Activated T-helper 1 cell treated with anti-CD3 and anti-CD28 coated beads, Interleukin-2, amount 50 U/mL, for 16 hours (primary cell): ENCODE data around the gene ETV6.

ENCODE experiments used
- DNase-seq, 2 donors: peaks; one replicate each; pipeline ENCODE4 v3.0.0-alpha.2; 2020; ENCODE audit warnings: low read depth in 1 of 2, low spot score in 1 of 2

The ETV6 gene

DNA sequence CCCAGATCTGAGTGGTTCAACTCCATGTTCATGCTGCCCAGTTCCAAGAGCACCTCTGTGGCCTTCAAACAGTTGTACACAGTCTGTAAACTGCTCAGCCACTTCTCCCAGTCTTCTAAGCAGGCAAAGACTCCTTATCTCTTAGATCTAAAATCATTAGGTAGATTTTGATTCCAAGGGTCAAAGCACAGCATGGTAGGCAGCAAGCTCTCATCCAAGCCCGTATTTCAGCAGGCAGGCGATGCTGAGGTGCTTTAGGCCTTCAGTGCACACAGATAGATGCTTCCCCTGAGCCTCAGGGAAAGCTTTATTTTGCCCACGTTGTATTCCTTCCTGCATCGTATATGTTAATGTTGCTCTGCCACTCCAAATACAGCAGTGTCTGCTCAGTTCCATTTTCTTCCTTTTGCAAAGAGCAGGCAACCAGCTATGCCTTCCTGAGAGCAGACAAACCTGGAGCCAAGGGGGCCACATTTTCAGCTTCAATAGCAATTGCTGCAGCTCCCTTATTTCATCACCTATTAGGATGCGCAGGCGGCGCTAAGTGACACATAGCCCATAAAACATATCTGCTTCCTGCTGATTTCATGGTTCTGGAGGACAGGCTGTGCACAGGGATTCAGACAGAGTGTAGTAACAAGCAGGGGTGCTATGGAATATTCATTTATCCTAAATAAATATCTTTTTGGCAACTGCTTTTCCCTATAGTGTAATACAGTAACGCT, 67.5 kb downstream of the ETV6 start:
- no peak for DNase-seq

DNA sequence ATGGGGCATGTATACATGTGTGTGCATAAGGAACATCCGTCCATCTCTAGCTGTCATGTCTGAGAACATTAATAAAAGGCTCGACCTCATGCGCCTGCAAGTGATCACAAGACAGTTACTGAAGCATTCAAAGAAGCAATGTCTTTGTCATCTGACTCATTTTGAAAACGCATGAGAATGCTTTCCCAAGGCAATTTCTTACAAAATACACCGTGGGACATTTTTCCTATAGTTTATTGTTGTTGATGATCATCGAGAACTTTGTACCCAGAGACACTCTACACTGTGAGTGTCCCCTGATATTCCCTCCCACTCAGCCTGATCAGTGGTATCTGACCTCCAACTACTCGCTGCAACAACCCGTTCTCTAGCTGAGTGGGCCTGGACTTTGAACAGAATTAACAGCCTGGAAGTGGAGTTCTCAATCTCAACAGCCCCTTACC, 68.1 kb downstream of the ETV6 start:
- no peak for DNase-seq

DNA sequence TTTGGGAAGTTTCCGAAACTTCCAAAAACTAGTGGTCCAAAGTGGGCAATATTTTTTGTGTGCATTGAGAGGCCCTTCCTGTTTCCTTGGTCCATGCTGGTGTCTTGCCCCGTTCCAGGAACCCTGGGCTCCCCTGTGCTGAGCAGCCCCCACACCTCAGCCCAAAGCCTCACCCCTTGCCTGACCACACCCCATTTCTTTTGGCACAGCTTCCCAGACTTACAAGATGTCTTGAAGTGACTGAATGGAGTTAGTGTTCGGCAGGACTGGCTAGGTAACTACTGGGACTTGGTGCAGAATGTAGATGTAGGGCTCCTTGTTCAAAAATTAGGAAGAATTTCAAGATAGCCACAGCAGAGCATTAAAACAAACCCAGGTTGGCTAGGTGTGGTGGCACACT, 68.6 kb downstream of the ETV6 start:
- DNase-seq: no peak

DNA sequence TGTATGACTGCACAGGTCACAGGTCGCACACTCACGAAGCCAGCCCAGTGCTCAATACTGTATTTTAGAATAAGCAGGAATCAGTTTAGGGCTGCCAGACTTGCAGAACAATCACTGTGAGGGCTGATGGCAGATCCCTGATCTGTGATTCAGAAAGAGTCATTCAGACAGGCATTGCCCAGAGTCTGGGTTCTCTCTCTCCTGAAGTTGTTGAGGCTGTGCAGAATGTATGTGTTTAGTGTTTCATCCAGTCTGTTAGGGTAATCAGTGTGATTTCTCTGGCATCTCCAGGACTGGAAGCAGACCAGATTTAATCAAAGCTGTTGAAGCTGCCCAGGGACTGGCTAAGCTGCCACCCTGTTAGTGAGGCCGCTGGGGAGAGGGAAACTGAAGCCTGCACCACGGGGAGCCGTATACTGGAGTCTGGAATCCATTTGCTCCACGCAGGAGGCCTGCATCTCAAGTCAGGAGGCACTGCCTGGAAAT, 69.3 kb downstream of the ETV6 start:
- no peak for DNase-seq

DNA sequence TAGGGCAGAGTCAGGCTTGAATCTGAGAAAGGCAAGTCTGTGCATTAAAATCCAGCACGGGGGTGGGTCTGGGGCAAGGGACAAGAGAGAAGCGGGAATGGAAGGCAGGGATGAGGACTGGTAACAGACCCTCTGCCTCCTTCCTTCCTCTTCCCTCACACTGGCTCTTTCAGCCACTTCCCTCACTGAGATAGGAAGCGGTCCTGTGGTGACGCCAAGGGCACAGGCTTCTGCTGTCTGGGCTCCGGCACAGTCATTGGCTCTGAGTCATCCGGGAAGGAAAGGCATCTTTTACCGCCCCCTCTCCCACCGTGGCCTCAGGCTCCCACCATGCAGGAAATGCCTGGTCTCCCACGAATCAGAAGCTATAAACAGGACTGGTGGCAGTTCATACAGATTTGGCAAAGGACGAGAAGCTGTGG, 70.2 kb downstream of the ETV6 start:
- no peak for DNase-seq

DNA sequence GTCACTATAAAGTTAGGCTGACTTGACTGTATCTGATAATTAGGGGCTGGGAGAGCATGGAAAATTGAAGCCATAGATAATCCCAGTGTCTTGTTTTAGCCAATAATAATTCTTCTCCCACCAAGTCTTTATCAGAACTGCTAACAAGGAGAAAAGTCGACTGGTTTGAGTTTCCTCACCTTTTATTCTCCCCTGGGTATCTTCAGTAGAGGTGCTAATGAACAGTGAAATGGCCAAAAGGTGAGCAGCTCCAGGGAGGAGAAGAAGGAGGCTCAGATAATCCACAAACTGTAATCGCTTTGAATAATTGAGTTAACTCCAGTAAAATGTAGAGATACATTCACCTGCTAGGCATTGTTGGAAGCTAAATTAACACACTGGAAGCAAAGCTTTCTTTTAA, 72.6 kb downstream of the ETV6 start:
- no peak for DNase-seq

DNA sequence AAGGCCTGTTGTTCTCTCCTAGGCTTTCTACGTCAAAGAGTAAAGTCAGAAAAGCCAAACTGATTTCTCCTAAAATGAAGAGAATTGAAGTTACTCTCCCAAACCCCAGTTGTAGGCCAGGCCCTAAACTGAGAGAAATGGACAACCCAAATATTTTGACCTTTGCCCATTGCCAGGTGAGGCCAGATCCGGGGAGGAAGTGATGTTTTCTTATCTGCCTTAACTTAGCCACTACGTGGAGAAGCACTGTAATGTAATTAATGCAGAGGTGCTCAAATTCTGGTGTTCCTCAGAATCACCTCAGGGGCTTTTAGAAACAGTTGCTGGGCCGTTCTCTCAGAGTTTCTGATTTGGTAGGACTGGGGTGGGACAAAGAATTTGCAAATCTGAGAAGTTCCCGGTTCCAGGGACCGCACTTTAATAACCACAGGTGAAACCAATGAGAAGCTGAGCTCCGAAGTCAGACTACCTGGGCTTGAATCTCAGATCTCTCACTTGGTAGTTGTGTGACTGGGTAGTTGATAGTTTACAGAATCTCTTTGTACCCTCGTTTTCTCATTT, 73.2 kb downstream of the ETV6 start:
- DNase-seq: no peak

DNA sequence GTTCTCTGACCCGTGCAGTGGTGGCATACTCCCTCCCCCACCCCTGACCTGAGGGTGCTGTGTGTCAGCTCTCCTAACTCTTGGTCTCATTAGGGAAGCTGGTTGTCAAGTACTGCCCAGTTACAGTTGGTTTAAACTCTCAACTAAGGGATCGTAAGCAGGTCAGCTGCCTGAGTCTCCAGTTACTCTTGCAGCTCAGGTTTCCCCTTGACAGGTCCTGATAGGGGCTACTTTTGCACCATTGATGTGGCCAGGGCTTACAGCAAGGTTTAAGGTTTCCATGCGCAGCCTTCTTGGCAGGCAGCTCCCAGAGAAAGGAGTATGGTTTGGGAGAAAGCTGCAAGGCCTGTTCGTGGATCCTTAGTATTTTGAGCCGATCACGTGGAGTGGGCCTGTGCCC, 74.5 kb downstream of the ETV6 start:
- no peak for DNase-seq

DNA sequence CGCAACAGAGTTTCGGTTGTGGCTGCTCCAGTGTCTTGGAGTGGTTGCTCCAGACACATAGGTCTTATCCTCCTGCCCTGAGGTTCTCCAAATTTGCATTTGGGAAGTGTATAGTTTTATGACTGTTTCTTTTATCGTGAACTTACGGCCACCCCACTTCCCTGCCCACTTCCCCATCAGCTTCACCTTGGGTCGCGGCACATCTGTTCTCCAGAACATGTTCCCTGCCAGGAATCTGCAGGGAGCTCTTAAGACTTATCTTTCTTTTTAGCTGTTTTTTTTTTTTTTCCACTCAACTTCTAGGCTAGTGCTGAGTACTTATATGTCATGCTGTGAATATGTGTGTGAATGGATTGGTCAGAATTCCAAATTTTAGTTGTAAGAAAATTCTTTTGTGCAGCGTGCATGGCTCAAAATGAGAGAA, 75.4 kb downstream of the ETV6 start:
- no peak for DNase-seq

DNA sequence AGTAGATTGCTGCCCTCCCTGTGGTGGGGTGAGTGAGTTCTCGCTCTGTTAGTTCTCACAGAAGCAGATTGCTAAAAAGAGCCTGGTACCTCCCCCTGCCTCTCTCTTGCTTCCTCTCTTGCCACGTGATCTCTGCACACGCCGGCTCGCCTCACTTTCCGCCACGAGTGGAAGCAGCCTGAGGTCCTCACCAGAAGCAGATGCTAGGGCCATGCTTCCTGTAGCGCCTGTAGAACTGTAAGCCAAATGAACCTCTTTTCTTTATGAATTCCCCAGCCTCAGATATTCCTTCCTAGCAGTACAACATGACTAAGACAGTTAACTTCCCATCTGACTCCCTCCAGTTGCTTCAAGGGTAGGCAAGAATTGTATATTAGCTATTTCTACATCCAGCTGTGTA, 76.2 kb downstream of the ETV6 start:
- no peak for DNase-seq

DNA sequence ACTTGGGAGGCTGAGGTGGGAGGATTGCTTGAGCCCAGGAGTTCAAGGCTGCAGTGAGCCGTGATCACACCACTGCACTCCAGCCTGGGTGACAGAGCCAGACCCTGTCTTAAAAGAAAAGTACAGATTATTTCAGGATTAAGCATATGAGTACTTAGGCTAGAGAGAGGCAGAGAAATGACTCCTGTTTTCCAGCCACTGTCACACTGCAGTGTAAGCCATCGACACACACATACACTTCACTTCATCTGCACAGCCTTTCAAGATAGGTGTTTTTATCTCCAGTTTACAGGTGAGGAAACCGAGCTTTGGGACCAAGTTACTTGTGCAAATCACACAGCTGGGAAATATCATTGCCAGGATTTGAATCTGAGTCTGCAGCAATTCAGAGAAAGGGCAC, 77.2 kb downstream of the ETV6 start:
- no peak for DNase-seq

DNA sequence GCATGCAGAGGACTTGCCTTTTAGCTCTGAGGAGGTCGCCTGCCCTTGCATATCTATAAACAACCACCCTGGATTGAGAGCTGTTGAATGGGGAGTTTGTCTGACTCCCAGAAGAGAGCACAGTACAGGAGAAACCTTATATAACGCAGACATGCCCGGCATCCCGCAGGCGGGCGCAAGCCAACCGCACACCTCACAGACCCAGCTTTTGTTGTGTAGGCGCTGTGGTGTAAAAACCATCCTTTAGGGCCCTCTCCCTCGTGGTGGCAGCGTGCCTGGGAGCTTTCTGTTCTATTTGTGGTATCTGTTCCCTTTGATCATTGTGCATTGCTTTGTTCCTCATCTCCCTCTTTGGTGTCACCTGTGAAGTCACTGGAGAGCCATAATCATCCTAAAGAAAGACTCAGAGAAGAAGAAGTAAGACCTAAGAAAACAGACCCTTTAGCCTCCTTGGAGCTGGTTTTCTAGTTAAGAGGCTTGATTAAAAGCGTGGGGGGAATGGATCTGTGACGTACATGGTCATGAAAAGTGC, 77.7 kb downstream of the ETV6 start:
- DNase-seq: peak in 1 of 2 donors; percentile 19

DNA sequence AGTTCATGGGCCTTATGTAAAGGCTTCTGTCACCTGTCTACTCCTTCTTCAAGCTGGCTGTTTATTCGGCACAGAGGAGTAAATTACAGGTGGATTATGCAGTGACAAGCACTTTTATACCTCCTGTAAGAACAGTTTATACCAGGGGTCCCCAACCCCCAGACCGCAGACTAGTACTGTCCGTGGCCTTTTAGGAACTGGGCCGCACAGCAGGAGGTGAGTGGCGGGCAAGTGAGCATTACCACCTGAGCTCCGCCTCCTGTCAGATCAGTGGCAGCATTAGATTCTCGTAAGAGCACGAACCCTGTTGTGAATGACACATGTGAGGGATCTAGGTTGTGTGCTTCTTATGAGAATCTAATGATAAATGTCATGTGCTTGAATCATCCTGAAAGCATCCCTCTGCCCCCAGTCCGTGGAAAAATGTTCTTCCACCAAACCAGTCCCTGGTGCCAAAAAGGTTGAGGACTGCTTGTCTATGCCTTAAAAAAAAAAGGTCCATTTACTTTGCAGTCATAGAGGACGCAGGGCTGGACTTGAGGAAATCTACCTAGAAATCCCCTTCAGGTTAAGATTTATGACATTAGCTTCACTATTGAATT, 78.8 kb downstream of the ETV6 start:
- DNase-seq: no peak

DNA sequence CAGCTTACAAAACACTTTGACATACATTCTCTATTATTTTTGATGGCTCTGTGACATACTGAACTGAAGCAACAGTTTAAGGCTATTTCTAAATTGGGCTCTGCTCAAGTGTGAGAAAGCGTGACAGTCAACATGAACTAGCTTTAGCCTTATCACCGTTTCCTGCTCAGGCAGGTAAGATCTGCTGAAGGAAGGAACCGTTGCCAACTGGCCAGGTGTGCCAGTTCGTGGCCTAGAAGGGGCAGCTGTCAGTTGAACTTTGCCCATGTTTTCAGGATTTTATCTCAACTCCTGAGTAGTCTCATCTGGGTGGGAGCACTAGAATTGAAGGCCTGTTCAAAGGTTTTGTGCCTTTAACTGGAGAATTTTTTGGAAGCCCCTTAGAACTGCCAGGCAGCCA, 79.5 kb downstream of the ETV6 start:
- no peak for DNase-seq

DNA sequence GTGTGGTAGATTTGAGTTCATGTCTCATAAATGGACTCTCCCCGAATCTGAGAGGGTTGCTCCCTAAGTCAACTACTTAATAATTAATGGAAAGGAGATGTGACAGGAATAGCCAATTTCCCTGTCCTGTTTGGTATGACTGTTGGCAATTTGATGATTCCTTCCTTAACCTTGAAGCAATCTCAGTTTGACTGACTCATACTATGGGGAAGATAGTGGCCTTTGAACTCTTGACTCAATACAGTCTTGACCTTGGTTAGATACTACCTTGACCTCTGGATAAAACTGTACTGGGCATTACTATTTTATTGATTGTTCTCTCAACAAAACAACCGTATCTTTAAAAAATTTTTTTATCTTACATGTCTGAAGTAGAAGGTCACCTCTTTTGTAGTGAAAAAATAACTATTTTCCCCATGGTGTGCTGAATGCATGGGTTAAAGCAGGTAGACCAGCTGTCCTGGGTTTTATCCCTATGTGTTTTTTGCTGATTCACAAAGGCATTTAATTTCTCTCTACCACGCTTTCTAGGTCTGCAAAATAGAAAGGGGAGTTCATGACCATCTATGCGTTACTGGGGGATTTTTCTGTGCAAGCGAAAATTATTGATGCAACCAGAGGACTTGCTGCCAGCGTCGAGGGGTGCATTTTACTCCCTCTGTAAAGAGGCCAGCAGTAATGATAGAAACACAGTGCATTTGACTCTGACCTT, 80.1 kb downstream of the ETV6 start:
- DNase-seq: no peak

DNA sequence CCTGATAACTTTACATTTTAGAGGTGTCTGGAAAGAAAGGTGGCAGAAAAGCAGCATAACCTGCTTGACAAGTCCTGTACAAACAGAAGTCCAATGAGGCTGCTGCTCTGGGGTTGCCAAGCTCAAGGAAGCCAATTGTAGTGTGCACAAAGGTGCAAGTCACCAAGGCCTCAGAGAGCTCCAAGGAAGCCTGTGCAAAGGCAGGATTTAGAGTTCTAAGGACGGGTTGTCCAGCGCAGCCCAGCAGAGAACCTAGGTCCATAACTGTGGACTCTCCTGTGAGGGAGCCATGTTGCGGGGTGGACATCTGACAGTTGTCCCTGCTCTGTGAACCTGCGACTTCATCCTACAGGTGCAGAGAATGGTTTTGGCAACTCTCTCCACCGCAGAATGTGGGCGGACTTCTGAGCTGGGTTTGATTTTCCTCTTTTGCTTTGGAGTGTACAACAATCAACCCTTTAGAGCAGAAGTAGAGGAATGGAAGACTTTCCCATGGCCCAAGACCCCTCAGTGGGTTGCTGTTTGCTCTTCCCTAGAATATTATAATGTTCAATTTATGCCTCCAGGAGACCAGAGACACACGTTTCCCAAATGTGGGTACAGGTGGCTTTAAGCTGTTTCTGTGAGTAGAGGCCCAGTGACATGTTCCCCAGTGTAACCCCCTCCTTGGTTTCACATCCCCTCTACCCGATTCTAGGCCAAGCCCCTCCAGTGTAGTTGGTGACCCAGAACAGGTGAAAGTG, 81.0 kb downstream of the ETV6 start:
- DNase-seq: no peak

DNA sequence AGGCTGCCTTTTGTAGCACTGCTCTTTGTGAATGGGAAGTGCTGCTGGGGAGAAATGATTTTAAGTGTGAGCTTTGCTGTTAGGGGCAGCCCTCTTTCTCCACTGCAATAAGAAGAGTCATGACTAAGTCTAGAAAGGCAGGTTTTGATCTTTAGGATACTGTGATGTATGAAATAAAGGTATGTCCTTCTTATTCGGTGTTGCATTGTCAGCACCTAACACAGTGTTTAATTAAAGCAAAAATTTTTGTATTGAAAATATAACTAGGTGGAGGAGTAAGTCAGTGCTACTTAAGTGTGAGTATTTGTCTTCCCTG, 81.5 kb downstream of the ETV6 start:
- DNase-seq: no peak

DNA sequence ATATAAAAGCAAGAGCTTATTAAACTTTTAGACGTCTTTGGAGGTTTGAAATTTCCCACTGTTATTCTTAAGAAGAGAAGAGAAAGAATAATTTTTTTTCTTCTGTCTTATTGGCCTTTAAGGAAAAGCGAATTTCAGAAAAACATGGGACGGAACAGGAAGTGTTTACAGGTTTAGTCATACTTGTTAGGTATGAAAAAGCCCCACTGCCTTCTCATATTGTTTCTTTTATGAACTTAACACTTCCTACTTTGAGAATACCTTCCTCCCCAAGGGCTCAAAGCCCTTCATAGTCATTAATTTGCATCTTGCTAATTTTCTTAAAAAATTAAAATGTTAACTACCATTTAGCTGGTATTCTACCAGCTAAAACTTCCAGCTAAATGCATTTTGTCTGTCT, 82.0 kb downstream of the ETV6 start:
- no peak for DNase-seq

DNA sequence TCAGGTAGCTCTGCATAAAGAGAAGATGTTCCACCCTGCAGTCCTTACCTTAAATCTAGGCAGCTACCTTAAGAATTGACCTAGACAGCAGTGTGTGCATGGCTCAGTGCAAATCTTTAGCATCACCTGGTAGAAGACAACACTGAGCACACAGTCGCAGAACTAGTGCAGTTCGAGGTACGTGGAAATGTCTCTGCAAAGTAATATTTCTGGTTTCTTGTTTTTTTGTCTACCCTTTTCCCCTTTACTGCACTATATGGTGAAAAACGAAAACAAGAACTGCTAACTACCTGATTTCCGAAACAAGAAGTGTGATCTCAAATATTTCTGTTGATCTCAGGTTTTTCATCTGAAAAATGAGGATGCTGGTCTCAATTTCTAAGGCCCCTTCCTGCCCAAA, 82.5 kb downstream of the ETV6 start:
- DNase-seq: no peak

DNA sequence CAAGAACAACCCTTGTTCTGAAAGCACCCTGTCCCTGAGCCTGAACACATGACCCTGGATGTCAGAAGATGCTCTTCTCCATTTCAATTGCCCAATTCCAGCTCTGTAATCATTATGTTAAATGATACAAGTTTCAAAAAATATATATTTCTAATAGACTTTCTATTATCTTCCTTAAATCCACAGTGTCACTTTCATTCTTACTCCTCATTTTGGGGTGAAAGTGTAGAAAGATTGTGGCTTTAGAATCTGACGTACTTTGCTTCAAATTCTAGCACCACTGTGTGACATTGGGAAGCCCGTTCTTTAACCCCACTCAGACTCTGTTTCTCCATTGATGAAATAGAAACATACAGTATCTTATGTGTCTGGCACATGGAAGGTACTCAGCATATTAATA, 83.2 kb downstream of the ETV6 start:
- no peak for DNase-seq

DNA sequence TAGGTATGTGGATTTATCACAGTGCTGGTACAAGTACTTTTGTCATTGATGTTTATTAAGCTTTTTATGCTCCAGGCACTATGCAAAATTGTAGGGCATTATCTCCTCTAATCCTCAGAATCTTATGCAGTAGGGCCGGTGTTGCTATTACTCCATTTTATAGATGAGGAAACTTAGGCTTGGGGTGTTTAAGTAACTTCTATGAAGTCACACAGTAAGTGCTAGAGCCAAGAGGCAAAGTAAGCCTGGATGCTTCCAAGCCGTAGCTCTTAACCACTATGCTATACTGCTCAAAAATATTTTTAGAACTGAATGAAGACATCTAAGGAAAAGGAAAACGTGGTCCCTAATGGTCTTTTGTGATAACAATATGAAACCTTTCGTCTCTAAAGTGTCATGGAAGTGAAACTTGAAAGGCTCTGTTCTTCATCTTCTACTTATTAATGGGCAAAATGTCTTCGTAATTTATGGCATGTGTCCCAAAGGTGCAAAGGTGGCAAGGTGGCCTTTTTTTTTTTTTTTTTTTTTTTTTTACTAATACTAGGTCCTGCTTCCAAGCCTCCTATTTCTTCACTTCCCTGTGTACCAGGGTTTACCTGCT, 85.2 kb downstream of the ETV6 start:
- DNase-seq: no peak
